GM23338 (cell line): ENCODE data around the gene MEOX1. TPM values are rescaled to one million over a fixed set of nuclear protein-coding genes. Genes with fewer than 3 reads are reported as not detected.

ENCODE experiments used
- ATAC-seq: fragments of 200-7000 bp; cut with Tn5 transposase; 3 replicates; pipeline ENCODE4 v1.9.1; 2020
- DNase-seq: peaks from one replicate; pipeline ENCODE4 v3.0.0-alpha.2; 2015; ENCODE audit warnings: low spot score
- H2AFZ ChIP-seq: fragments of 200-600 bp; sonication (generic); 2 replicates; pipeline ENCODE4 v1.8.0; 2016; ENCODE audit warnings: antibody characterized with exemption, mild to moderate bottlenecking, moderate library complexity
- H3F3A ChIP-seq: fragments of 200-600 bp; sonication (generic); replicated peaks from 2 replicates; pipeline ENCODE4 v1.8.0; 2017; ENCODE audit warnings: antibody characterized with exemption, mixed run types, low read depth
- H3K27ac ChIP-seq: fragments of 200-600 bp; sonication (generic); 2 replicates; pipeline ENCODE4 v1.6.1; 2016; ENCODE audit warnings: low read depth
- H3K27me3 ChIP-seq: fragments of 200-600 bp; sonication (generic); 2 replicates; pipeline ENCODE4 v1.8.0; 2016; ENCODE audit warnings: mild to moderate bottlenecking, mixed run types, moderate library complexity; ENCODE audit not compliant: insufficient read depth
- H3K36me3 ChIP-seq: fragments of 200-600 bp; sonication (generic); 2 replicates; pipeline ENCODE4 v1.8.0; 2016; ENCODE audit warnings: mild to moderate bottlenecking; ENCODE audit not compliant: insufficient read depth
- H3K4me1 ChIP-seq: fragments of 200-600 bp; sonication (generic); 2 replicates; pipeline ENCODE4 v1.8.0; 2016; ENCODE audit warnings: mild to moderate bottlenecking, moderate library complexity; ENCODE audit not compliant: insufficient read depth
- H3K4me2 ChIP-seq: fragments of 200-600 bp; sonication (generic); 2 replicates; pipeline ENCODE4 v1.7.1; 2017; ENCODE audit warnings: mixed run types
- H3K4me3 ChIP-seq: fragments of 200-600 bp; sonication (generic); 2 replicates; pipeline ENCODE4 v1.6.1; 2016; ENCODE audit warnings: mixed run types
- H3K79me2 ChIP-seq: fragments of 200-600 bp; sonication (generic); replicated peaks from 2 replicates; pipeline ENCODE4 v1.8.0; 2017; ENCODE audit warnings: mild to moderate bottlenecking; ENCODE audit not compliant: insufficient read depth
- H3K9me2 ChIP-seq: fragments of 200-600 bp; sonication (generic); 2 replicates; pipeline ENCODE4 v1.8.0; 2017; ENCODE audit not compliant: insufficient read depth
- H4K20me1 ChIP-seq: fragments of 200-600 bp; sonication (generic); replicated peaks from 2 replicates; pipeline ENCODE4 v1.8.0; 2017; ENCODE audit warnings: mild to moderate bottlenecking; ENCODE audit not compliant: insufficient read depth
- H3K27ac Mint-ChIP-seq: 2 replicates; pipeline ENCODE4 v1.8.0; 2020; ENCODE audit warnings: inconsistent platforms, mild to moderate bottlenecking, moderate library complexity, mixed read lengths
- H3K27me3 Mint-ChIP-seq: 3 replicates; pipeline ENCODE4 v1.8.0; 2022; ENCODE audit warnings: low read depth, mild to moderate bottlenecking, moderate library complexity, mixed read lengths, inconsistent platforms; ENCODE audit not compliant: insufficient read depth, poor library complexity
- H3K36me3 Mint-ChIP-seq: 3 replicates; pipeline ENCODE4 v1.8.0; 2021; ENCODE audit warnings: low read depth, mild to moderate bottlenecking, inconsistent platforms, moderate library complexity, mixed read lengths
- H3K4me1 Mint-ChIP-seq: 3 replicates; pipeline ENCODE4 v1.8.0; 2020; ENCODE audit warnings: mild to moderate bottlenecking, inconsistent platforms, mixed read lengths
- H3K4me3 Mint-ChIP-seq: 3 replicates; pipeline ENCODE4 v1.8.0; 2021; ENCODE audit warnings: moderate library complexity, mild to moderate bottlenecking, inconsistent platforms, mixed read lengths
- H3K9me3 Mint-ChIP-seq: 3 replicates; pipeline ENCODE4 v1.8.0; 2020; ENCODE audit warnings: moderate library complexity, mild to moderate bottlenecking, inconsistent platforms, mixed read lengths
- CREB1 ChIP-seq: fragments of 250-450 bp; sonication (Bioruptor Pico); IDR thresholded peaks from 2 replicates; pipeline ENCODE4 v1.5.0; 2020; ENCODE audit warnings: low read depth, mild to moderate bottlenecking, moderate library complexity
- CTCF ChIP-seq, 2 experiments: fragments of 200-600 bp in 1 of 2; sonication (generic) in 1 of 2; conservative IDR thresholded peaks; 2 replicates each; pipeline versions ENCODE4 v1.5.1 to v1.6.1; 2016 to 2017; ENCODE audit warnings: antibody characterized with exemption in 2 of 2, low read depth in 2 of 2, mild to moderate bottlenecking in 2 of 2, moderate library complexity in 1 of 2
- ETS1 ChIP-seq: IDR thresholded peaks from 2 replicates; pipeline ENCODE4 v1.6.1; 2016; ENCODE audit warnings: antibody characterized with exemption
- EZH2 ChIP-seq: fragments of 200-600 bp; sonication (generic); IDR thresholded peaks from one replicate; pipeline ENCODE4 v1.8.0; 2017; ENCODE audit warnings: antibody characterized with exemption, mild to moderate bottlenecking, low read depth; ENCODE audit not compliant: unreplicated experiment
- EZH2phosphoT487 ChIP-seq: fragments of 200-600 bp; sonication (generic); IDR thresholded peaks from one replicate; pipeline ENCODE4 v1.8.1; 2018; ENCODE audit warnings: antibody characterized with exemption; ENCODE audit not compliant: unreplicated experiment
- JUNB ChIP-seq: IDR thresholded peaks from one replicate; pipeline ENCODE4 v1.6.1; 2016; ENCODE audit warnings: antibody characterized with exemption; ENCODE audit not compliant: unreplicated experiment
- NANOG ChIP-seq: IDR thresholded peaks from 2 replicates; pipeline ENCODE4 v1.6.1; 2016; ENCODE audit warnings: antibody characterized with exemption, borderline replicate concordance
- POLR2AphosphoS5 ChIP-seq: IDR thresholded peaks from 2 replicates; pipeline ENCODE4 v1.6.1; 2016; ENCODE audit warnings: antibody characterized with exemption, low read depth
- STAT1 ChIP-seq: IDR thresholded peaks from one replicate; pipeline ENCODE4 v1.6.1; 2016; ENCODE audit warnings: antibody characterized with exemption; ENCODE audit not compliant: unreplicated experiment
- ZNF114 ChIP-seq: fragments of 250-450 bp; sonication (Bioruptor Pico); IDR thresholded peaks from 2 replicates; pipeline ENCODE4 v1.5.0; 2020; ENCODE audit warnings: mild to moderate bottlenecking, moderate library complexity
- ZNF331 ChIP-seq: fragments of 250-450 bp; sonication (Bioruptor Pico); IDR thresholded peaks from 2 replicates; pipeline ENCODE4 v1.5.0; 2020; ENCODE audit warnings: low read depth, mild to moderate bottlenecking, moderate library complexity
- polyA plus RNA-seq: library from polyadenylated mRNA; unstranded; fragments of >200 nt; fragmentation: Nextera tagmentation; extraction: Ambion mirVana; gene quantifications from 2 replicates; pipeline ENCODE4 v1.2.1, GENCODE V29; 2016
- total RNA-seq: library from RNA; depleted of rRNA; stranded (reverse); fragments of >200 nt; shearing (Covaris generic); gene quantifications from 2 replicates; pipeline ENCODE4 v1.2.3, GENCODE V29; 2014
- TF ChIP-seq, protein P1 (sequence below): fragments of 250-450 bp; sonication (Bioruptor Pico); IDR thresholded peaks from 2 replicates; pipeline ENCODE4 v1.5.0; 2020; ENCODE audit warnings: mild to moderate bottlenecking, moderate library complexity
- TF ChIP-seq, protein P2 (sequence below): IDR thresholded peaks from one replicate; pipeline ENCODE4 v1.6.1; 2018; ENCODE audit warnings: antibody characterized with exemption; ENCODE audit not compliant: unreplicated experiment

The MEOX1 gene
- total and polyA plus RNA-seq, 2 experiments from 2014 or later: not detected

DNA sequence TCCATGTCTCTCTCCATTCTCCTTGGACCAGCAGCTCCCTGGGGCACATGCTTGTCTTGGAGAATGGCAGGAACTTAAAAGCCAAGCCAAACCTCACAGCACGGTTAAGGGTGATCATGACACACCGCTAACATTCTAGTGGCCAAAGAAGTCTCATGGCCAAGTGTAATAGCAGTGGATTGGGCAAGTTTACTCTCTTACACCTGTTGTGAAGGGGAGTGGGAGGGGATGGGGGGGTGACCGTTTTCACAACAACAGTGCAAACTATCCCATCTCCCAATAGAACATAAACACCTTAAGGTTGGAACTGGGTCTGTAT, 37.7 kb upstream of the MEOX1 start:
- DNase-seq: no peak
- no peak overlapping the region for H3K4me2 ChIP-seq
- Mint-ChIP-seq H3K36me3 (no peaks in the 10 kb centered on the region; the same call in 2 of the 3 replicates), H3K4me3 (no peak overlapping the region), H3K9me3 (no peaks in the 10 kb centered on the region), H3K4me1 (peaks cover 26% of the 10 kb centered on the region), H3K27me3 (peaks cover 22% of the 10 kb centered on the region), H3K27ac (no peak overlapping the region)
- H3F3A ChIP-seq: no peaks in the 10 kb centered on the region
- no peak overlapping the region for H3K4me3 ChIP-seq
- H3K36me3 ChIP-seq: no peaks in the 10 kb centered on the region
- H4K20me1 ChIP-seq: no peaks in the 10 kb centered on the region
- ATAC-seq: no peak
- TF ChIP-seq CTCF (conservative IDR thresholded peaks at IDR 0.05; ENCODE audit: low read depth in 2 of 2) (no peak), NANOG (no peak), ZNF331 (CRISPR knock-in tag) (no peak), EZH2phosphoT487 (no peak), JUNB (no peak), CREB1 (no peak), POLR2AphosphoS5 (no peak), EZH2 (no peak), STAT1 (no peak), ETS1 (no peak), ZNF114 (CRISPR knock-in tag) (no peak)
- TF ChIP-seq, protein P1, sequence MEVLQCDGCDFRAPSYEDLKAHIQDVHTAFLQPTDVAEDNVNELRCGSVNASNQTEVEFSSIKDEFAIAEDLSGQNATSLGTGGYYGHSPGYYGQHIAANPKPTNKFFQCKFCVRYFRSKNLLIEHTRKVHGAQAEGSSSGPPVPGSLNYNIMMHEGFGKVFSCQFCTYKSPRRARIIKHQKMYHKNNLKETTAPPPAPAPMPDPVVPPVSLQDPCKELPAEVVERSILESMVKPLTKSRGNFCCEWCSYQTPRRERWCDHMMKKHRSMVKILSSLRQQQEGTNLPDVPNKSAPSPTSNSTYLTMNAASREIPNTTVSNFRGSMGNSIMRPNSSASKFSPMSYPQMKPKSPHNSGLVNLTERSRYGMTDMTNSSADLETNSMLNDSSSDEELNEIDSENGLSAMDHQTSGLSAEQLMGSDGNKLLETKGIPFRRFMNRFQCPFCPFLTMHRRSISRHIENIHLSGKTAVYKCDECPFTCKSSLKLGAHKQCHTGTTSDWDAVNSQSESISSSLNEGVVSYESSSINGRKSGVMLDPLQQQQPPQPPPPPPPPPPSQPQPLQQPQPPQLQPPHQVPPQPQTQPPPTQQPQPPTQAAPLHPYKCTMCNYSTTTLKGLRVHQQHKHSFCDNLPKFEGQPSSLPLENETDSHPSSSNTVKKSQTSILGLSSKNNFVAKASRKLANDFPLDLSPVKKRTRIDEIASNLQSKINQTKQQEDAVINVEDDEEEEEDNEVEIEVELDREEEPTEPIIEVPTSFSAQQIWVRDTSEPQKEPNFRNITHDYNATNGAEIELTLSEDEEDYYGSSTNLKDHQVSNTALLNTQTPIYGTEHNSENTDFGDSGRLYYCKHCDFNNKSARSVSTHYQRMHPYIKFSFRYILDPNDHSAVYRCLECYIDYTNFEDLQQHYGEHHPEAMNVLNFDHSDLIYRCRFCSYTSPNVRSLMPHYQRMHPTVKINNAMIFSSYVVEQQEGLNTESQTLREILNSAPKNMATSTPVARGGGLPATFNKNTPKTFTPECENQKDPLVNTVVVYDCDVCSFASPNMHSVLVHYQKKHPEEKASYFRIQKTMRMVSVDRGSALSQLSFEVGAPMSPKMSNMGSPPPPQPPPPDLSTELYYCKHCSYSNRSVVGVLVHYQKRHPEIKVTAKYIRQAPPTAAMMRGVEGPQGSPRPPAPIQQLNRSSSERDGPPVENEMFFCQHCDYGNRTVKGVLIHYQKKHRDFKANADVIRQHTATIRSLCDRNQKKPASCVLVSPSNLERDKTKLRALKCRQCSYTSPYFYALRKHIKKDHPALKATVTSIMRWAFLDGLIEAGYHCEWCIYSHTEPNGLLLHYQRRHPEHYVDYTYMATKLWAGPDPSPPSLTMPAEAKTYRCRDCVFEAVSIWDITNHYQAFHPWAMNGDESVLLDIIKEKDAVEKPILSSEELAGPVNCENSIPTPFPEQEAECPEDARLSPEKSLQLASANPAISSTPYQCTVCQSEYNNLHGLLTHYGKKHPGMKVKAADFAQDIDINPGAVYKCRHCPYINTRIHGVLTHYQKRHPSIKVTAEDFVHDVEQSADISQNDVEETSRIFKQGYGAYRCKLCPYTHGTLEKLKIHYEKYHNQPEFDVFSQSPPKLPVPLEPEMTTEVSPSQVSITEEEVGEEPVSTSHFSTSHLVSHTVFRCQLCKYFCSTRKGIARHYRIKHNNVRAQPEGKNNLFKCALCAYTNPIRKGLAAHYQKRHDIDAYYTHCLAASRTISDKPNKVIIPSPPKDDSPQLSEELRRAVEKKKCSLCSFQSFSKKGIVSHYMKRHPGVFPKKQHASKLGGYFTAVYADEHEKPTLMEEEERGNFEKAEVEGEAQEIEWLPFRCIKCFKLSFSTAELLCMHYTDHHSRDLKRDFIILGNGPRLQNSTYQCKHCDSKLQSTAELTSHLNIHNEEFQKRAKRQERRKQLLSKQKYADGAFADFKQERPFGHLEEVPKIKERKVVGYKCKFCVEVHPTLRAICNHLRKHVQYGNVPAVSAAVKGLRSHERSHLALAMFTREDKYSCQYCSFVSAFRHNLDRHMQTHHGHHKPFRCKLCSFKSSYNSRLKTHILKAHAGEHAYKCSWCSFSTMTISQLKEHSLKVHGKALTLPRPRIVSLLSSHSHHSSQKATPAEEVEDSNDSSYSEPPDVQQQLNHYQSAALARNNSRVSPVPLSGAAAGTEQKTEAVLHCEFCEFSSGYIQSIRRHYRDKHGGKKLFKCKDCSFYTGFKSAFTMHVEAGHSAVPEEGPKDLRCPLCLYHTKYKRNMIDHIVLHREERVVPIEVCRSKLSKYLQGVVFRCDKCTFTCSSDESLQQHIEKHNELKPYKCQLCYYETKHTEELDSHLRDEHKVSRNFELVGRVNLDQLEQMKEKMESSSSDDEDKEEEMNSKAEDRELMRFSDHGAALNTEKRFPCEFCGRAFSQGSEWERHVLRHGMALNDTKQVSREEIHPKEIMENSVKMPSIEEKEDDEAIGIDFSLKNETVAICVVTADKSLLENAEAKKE (CRISPR knock-in tag): no peak
- TF ChIP-seq, protein P2, sequence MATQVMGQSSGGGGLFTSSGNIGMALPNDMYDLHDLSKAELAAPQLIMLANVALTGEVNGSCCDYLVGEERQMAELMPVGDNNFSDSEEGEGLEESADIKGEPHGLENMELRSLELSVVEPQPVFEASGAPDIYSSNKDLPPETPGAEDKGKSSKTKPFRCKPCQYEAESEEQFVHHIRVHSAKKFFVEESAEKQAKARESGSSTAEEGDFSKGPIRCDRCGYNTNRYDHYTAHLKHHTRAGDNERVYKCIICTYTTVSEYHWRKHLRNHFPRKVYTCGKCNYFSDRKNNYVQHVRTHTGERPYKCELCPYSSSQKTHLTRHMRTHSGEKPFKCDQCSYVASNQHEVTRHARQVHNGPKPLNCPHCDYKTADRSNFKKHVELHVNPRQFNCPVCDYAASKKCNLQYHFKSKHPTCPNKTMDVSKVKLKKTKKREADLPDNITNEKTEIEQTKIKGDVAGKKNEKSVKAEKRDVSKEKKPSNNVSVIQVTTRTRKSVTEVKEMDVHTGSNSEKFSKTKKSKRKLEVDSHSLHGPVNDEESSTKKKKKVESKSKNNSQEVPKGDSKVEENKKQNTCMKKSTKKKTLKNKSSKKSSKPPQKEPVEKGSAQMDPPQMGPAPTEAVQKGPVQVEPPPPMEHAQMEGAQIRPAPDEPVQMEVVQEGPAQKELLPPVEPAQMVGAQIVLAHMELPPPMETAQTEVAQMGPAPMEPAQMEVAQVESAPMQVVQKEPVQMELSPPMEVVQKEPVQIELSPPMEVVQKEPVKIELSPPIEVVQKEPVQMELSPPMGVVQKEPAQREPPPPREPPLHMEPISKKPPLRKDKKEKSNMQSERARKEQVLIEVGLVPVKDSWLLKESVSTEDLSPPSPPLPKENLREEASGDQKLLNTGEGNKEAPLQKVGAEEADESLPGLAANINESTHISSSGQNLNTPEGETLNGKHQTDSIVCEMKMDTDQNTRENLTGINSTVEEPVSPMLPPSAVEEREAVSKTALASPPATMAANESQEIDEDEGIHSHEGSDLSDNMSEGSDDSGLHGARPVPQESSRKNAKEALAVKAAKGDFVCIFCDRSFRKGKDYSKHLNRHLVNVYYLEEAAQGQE: no peak
- peaks cover 14% of the 10 kb centered on the region; the same call in 1 of the 2 replicates for H3K4me1 ChIP-seq
- no peak overlapping the region for H2AFZ ChIP-seq
- no peaks in the 10 kb centered on the region for H3K9me2 ChIP-seq
- H3K27ac ChIP-seq: no peak overlapping the region
- H3K79me2 ChIP-seq: no peaks in the 10 kb centered on the region
- no peaks in the 10 kb centered on the region for H3K27me3 ChIP-seq
